GM10266 (cell line): ENCODE results near the gene LRRC8D.

ENCODE experiments used
- DNase-seq: peaks from one replicate; pipeline ENCODE4 v3.0.0; 2012; ENCODE audit errors: extremely low spot score
- TF ChIP-seq, protein P1 (sequence below): IDR thresholded peaks from 2 replicates; pipeline ENCODE4 v1.5.1; 2012; ENCODE audit warnings: mild to moderate bottlenecking, low read depth; ENCODE audit not compliant: control insufficient read depth, insufficient read depth; ENCODE audit errors: missing control alignments

The LRRC8D gene

DNA sequence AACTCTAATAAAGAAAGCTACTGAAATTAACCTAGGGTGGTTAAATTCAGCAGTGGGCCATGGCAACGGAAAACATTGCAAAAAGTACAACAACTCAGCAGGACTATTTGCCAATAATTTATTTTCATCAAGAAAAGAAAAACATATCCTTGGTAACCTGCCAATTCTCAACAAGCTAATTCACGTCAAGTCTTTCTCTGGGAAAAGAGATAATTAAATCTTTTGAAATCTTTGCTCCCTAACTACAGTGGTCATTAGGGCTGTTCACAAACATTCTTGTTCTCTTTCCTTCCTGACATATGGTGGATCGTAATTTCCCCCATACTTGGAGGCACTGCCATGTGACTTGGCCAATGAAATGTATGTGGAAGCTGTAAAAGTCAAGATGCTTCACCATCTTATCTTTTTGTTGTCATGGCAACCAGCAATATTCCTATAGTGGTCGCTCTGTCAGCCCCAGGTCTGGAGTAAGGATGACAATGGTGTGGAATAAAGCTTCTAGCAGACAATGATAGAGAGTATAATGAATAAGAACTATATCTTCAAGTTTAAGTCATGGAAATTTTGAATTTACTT lies 144.4 kb downstream of the LRRC8D start:
- TF ChIP-seq, protein P1, sequence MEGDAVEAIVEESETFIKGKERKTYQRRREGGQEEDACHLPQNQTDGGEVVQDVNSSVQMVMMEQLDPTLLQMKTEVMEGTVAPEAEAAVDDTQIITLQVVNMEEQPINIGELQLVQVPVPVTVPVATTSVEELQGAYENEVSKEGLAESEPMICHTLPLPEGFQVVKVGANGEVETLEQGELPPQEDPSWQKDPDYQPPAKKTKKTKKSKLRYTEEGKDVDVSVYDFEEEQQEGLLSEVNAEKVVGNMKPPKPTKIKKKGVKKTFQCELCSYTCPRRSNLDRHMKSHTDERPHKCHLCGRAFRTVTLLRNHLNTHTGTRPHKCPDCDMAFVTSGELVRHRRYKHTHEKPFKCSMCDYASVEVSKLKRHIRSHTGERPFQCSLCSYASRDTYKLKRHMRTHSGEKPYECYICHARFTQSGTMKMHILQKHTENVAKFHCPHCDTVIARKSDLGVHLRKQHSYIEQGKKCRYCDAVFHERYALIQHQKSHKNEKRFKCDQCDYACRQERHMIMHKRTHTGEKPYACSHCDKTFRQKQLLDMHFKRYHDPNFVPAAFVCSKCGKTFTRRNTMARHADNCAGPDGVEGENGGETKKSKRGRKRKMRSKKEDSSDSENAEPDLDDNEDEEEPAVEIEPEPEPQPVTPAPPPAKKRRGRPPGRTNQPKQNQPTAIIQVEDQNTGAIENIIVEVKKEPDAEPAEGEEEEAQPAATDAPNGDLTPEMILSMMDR, result no peak
- DNase-seq, result no peak

DNA sequence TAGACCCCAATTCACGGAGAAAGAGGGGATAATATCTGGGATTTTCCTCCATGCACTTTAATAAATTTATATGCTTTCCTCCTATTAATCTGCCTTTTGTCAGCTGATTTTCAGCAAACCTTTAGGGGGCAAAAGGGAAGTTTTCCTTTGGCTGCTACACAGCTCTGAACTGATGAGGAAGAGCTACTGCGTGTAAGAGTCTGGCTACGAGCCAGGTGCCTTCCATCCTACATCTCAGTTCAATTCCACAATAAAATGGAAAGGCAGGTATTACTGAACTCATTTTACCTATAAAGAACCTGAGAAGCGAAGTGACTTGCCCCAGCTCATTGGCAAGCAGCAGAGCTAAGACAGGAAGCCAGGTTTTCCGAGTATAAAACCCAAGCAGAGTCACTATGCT lies 145.8 kb downstream of the LRRC8D start:
- no peak for DNase-seq
- TF ChIP-seq, protein P1, result no peak

GRCh38 chr1:89971600-89971999 lies 150.8 kb downstream of the LRRC8D start:
- TF ChIP-seq, protein P1, result no peak
- no peak for DNase-seq

- no peak for DNase-seq
- TF ChIP-seq, protein P1, result no peak
Measured at GRCh38 chr1:89972024-89972423, 151.2 kb downstream of the LRRC8D start.

DNA sequence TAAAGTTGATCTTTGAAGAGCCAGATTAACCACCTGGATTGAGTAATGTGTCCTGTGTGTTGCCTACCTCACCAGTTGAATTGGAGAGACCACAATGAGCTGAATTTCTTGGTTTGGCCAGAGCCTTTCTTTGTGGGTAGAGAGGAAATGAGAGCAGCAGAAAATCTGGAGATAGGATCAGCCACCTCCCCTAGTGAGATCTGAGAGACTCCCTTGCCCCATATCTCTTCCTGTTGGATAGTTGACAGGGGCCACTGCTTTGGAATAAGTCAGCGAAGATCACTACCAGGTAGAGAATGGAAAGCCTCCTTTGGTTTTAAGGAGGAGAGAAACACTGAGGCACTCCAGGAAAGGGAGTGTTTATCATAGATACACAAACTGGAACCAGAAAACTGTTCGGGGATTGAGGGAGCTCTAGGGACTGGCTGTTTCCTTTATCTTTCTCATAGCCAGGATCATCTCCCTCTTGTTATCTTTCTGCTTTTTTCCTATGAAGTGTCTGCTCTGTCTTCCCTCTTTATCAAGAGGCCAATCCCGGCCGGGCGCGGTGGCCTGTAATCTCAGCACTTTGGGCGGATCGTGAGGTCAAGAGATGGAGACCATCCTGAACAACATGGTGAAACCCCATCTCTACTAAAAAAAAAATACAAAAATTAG lies 152.8 kb downstream of the LRRC8D start:
- TF ChIP-seq, protein P1, result no peak
- no peak for DNase-seq

DNA sequence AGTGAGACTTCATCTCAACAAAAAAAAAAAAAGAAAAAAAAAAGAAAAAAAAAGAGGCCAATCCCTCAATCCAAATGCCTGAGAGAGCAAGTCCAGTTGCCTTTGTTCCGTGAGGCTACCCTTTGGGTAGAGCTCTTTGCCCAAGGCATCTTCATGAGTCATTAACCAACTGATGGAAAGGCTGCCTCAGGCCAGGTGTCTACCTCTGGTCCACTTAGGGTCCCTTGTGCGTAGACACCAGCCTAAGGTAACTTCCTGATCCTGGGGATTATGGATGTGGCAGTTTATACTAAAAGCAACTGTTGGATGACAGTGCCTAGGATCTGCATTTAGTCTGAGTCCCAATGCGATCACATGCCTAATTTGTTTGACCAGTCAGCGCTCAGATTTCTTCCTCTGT lies 153.4 kb downstream of the LRRC8D start:
- TF ChIP-seq, protein P1, result no peak
- DNase-seq, result no peak

DNA sequence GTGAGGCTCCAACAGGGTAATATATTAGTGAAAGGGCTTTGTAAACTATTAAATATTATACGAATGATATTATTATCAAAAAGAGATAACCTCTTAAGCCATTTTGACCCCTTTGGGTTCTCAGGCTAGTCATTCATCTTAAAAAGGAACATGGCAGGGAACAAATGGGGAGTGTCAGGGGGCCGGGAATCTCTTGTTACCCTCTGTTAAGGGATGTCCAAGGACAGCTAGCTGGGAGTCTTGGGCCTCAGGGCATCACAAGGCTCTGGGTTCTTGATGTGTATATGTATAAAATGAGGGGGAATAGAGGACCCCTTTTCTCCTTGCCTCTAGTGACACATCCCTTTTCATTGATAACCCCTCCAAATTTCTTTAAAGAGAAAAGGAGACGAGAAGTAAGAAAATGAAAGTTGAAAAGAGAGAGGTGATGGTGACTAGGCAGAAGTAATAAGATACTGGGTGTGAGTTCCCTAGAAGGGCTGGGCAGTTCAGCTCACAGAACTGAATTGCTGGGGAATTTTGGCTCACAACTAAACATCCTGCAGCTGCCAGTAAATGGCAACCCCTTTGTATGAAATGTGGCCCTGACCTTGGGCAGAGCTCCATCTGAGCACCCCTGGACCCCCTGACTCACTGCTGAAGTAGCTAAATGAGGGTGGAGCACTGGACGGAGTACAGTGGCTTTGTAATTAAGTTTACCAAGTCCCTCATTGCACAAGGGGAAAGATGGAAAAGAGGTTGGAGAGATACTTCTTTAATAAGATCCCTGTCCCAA lies 154.1 kb downstream of the LRRC8D start:
- no peak for DNase-seq
- TF ChIP-seq, protein P1, result no peak
